ENCODE measurements around the gene SUMO4.

GRCh38 chr6:149363154-149363553, 36.9 kb upstream of the SUMO4 start:
- no peak for TF ChIP-seq CTCF (IDR thresholded peaks at IDR 0.05 in 4 of 5, conservative IDR thresholded peaks at IDR 0.05 in 1 of 5)
- no peak for TF ChIP-seq POLR2A (IDR thresholded peaks at IDR 0.05)

Data from gastrocnemius medialis (tissue), 4 donors.